Measurements from ENCODE around the gene ABTB2.

Gene ABTB2

DNA sequence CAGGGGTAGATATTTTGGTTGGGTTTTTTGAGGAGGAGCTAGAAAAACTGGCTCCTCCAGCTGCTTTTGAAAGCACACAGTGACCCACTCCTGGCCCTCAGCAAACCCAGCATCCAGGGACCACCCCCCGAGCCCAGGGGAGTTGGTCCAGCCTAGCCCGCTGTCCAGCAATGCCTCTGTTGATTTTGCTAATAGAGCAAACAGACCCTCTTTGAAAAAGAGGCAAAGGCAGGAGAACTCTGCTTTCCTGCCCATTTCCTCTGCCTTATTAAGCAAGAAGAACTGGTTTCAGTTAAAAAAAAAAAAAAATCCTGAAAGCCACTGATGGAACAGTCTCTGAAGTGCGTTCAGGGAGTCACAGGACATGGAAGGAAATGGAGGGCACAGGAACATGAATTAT is 25.3 kb downstream of the ABTB2 start:
- H3K27me3 ChIP-seq (ENCODE audit: insufficient read depth, low read length): no peaks in the 10 kb centered on the region
- no peak overlapping the region for H3K4me3 ChIP-seq (ENCODE audit: low read length)
- H3K4me1 ChIP-seq (ENCODE audit: insufficient read depth, low read length): peaks cover 4% of the 10 kb centered on the region
- H3K36me3 ChIP-seq (ENCODE audit: insufficient read depth, low read length): no peaks in the 10 kb centered on the region
- no peak overlapping the region for H2AFZ ChIP-seq (ENCODE audit: low read depth, low read length)
- H3K9me3 ChIP-seq (ENCODE audit: low read length): no peaks in the 10 kb centered on the region

DNA sequence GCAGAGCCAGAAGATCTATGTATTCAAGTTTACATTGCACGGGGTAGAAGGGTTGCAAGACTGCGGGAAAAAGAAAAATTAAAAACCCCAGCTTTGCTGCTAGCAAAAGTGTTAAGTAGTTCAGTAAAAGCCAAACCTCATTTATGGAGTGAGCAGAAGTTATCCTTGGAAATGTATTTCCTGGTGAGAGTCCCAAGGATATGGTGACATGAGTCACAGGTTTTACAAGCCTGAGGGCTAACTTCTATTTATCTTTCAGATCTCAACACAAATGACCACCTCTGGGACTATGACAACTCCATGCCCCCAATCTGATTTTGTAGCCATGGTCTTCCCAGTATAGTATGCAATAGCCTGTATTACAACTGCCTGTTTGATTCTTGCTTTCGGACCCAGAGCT is 26.1 kb downstream of the ABTB2 start:
- Histone ChIP-seq H3K27me3 (ENCODE audit: insufficient read depth, low read length) (no peaks in the 10 kb centered on the region), H3K4me3 (ENCODE audit: low read length) (no peak overlapping the region), H3K4me1 (ENCODE audit: insufficient read depth, low read length) (peaks cover 4% of the 10 kb centered on the region), H3K9me3 (ENCODE audit: low read length) (no peaks in the 10 kb centered on the region), H2AFZ (ENCODE audit: low read depth, low read length) (no peak overlapping the region), H3K36me3 (ENCODE audit: insufficient read depth, low read length) (no peaks in the 10 kb centered on the region)

DNA sequence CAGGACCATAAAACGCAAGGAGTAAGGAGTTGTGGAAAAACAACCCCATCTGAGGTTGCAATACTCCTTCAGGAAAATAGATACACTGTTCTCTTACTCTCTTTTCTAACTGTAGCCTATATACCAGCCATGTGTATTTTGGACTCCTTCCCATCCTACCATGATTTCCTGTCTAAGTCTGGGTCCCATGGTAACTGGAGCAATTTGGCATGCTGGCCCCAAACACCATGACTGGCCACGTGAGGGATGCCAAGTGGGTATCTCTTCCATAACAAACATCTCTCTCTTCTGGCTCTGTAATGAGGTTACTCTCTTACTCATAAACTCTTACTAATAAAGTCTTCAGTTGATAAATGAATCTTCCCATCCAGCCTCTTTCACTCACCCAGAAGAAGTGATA is 26.5 kb downstream of the ABTB2 start:
- Histone ChIP-seq H2AFZ (ENCODE audit: low read depth, low read length) (no peak overlapping the region), H3K27me3 (ENCODE audit: insufficient read depth, low read length) (no peaks in the 10 kb centered on the region), H3K9me3 (ENCODE audit: low read length) (no peaks in the 10 kb centered on the region), H3K36me3 (ENCODE audit: insufficient read depth, low read length) (no peaks in the 10 kb centered on the region), H3K4me3 (ENCODE audit: low read length) (no peak overlapping the region), H3K4me1 (ENCODE audit: insufficient read depth, low read length) (peaks cover 4% of the 10 kb centered on the region)

DNA sequence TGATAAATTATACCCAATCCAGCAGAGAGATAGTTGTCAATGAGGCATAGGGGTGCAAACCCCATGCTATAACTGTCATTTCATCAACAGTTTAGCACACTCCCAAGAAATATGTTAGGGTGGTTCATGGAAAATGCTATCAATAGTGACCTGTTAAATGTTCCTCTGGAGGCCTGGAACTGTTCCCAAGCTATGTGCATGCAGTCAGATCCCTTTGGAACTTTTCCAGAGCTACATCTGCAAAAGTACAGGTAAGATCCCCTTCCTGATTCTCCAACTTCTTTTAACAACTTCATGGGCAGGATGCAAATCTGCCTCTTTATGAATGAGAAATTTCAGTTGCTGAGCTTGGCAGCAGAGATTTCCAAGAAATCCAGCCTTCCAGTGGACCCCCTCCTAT is 27.2 kb downstream of the ABTB2 start:
- no peaks in the 10 kb centered on the region for H3K27me3 ChIP-seq (ENCODE audit: insufficient read depth, low read length)
- H3K4me1 ChIP-seq (ENCODE audit: insufficient read depth, low read length): peaks cover 4% of the 10 kb centered on the region
- no peaks in the 10 kb centered on the region for H3K36me3 ChIP-seq (ENCODE audit: insufficient read depth, low read length)
- H3K4me3 ChIP-seq (ENCODE audit: low read length): no peak overlapping the region
- H3K9me3 ChIP-seq (ENCODE audit: low read length): no peaks in the 10 kb centered on the region
- H2AFZ ChIP-seq (ENCODE audit: low read depth, low read length): no peak overlapping the region

DNA sequence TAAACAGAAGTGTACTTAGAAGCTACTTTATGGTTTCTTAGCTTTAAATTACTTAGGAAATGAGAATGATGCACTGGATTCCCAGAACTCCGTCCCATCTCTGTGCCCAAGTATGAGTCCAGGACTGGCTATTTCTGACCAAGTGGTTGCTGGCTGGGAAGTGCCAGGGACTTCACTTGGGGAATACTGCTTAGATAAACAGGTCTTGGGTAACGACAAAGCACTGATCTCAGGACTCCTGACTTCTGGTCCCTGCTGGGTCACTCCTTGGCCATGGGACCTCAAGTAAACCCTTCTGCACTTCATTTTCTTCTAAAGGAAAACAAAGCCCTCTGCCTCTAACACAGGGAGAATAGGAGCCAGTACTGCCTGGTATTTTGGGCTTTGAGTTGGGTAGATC is 27.9 kb downstream of the ABTB2 start:
- Histone ChIP-seq H3K4me3 (ENCODE audit: low read length) (no peak overlapping the region), H2AFZ (ENCODE audit: low read depth, low read length) (no peak overlapping the region), H3K36me3 (ENCODE audit: insufficient read depth, low read length) (no peaks in the 10 kb centered on the region), H3K9me3 (ENCODE audit: low read length) (no peaks in the 10 kb centered on the region), H3K4me1 (ENCODE audit: insufficient read depth, low read length) (peaks cover 4% of the 10 kb centered on the region), H3K27me3 (ENCODE audit: insufficient read depth, low read length) (no peaks in the 10 kb centered on the region)

DNA sequence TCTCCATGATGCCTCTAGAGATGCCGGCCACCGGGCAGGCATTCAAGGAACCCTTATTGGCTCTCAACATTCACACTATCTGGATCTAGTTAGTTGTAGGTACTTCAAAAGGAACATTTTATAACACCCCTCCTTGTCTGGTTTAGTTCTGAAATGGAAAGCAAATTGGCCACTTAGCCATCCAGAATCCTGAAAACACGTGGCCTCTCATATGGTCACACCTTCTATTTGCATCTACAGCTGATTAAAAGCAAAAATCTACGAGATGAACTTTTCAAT is 29.2 kb downstream of the ABTB2 start:
- Histone ChIP-seq H3K4me3 (ENCODE audit: low read length) (no peak overlapping the region), H3K27me3 (ENCODE audit: insufficient read depth, low read length) (no peaks in the 10 kb centered on the region), H3K36me3 (ENCODE audit: insufficient read depth, low read length) (no peaks in the 10 kb centered on the region), H3K4me1 (ENCODE audit: insufficient read depth, low read length) (peaks cover 4% of the 10 kb centered on the region), H2AFZ (ENCODE audit: low read depth, low read length) (no peak overlapping the region), H3K9me3 (ENCODE audit: low read length) (no peaks in the 10 kb centered on the region)

DNA sequence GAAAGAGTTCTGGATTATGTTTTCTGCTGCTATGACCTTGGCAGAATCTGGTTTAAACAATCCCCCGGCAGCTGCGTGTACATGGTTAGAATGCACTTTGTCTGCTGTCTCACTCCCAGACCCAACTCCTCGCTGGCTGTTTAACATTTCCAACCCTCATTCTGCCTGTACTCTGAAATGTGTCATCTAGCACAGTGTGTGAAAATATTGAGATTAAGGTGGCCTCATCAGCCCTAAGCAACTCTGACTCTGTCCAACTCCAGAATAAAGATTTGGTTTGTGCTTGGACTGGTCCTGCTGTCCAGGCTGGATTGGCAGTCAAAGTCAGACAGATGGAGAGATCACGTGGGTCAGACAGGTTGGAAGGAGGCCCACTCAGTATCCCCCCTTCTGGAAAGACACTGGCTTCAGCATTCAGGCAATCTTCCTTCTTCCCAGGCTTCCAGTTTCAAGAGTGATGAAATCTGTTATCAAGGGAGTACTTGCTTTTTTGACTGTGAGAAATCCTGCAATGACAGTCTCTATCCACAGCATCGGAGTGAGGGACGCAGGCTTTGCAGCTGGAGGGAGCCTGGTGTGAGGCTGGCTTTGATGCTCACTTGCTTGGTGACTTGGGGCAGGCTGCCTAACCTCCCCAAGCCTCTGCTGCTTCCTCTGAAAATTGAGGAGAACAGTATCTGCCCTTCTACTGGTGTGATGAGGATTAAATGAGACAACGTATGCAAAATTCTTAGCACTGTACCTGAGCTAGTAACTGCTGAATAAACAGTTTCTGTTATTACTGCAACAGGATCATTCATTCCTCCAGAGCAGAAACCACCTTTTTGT is 29.8 kb downstream of the ABTB2 start:
- H3K9me3 ChIP-seq (ENCODE audit: low read length): no peaks in the 10 kb centered on the region
- no peaks in the 10 kb centered on the region for H3K36me3 ChIP-seq (ENCODE audit: insufficient read depth, low read length)
- H3K4me3 ChIP-seq (ENCODE audit: low read length): no peak overlapping the region
- no peak overlapping the region for H2AFZ ChIP-seq (ENCODE audit: low read depth, low read length)
- H3K27me3 ChIP-seq (ENCODE audit: insufficient read depth, low read length): no peaks in the 10 kb centered on the region
- peaks cover 4% of the 10 kb centered on the region for H3K4me1 ChIP-seq (ENCODE audit: insufficient read depth, low read length)

DNA sequence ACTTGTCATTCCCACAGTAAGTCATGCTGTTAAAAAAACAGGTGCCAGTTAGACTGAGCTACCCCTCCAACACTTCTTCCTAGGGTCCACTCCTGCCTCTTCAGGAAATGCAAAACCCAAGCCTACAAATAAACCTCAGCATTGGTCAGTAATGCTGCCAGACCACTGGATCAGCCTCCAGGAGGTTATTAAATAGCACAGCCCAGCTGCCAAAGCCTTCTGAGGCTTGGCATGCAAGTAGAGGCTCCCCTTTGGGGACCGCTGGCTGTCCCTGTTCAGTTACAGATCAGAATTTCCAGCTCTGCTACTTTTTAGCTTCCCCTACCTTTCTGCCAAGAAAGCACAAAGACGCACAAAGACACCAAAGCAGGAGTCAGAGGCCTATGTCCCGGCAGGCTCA is 33.3 kb downstream of the ABTB2 start:
- Histone ChIP-seq H3K27me3 (ENCODE audit: insufficient read depth, low read length) (no peaks in the 10 kb centered on the region), H3K9me3 (ENCODE audit: low read length) (no peaks in the 10 kb centered on the region), H3K4me1 (ENCODE audit: insufficient read depth, low read length) (peaks cover 4% of the 10 kb centered on the region), H3K36me3 (ENCODE audit: insufficient read depth, low read length) (no peaks in the 10 kb centered on the region), H3K4me3 (ENCODE audit: low read length) (no peak overlapping the region), H2AFZ (ENCODE audit: low read depth, low read length) (no peak overlapping the region)

DNA sequence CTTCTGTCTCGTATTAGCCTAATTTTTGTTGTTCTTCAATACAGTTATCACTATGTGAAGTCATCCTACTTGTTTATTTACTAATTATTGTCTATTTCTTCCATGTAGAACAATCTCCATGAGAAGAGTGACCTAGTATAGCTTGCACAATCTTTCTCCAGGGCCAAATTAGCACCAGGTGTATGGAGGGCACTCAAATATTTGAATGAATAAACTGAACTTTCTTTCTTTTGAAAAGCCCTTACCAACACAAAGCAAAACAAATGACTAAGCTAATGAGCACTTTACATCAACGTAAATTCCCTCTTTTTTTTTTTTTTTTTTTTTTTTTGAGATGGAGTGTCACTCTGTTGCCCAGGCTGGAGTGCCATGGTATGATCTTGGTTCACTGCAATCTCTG is 34.2 kb downstream of the ABTB2 start:
- no peaks in the 10 kb centered on the region for H3K27me3 ChIP-seq (ENCODE audit: insufficient read depth, low read length)
- peaks cover 4% of the 10 kb centered on the region for H3K4me1 ChIP-seq (ENCODE audit: insufficient read depth, low read length)
- no peak overlapping the region for H3K4me3 ChIP-seq (ENCODE audit: low read length)
- no peak overlapping the region for H2AFZ ChIP-seq (ENCODE audit: low read depth, low read length)
- H3K36me3 ChIP-seq (ENCODE audit: insufficient read depth, low read length): no peaks in the 10 kb centered on the region
- no peaks in the 10 kb centered on the region for H3K9me3 ChIP-seq (ENCODE audit: low read length)

DNA sequence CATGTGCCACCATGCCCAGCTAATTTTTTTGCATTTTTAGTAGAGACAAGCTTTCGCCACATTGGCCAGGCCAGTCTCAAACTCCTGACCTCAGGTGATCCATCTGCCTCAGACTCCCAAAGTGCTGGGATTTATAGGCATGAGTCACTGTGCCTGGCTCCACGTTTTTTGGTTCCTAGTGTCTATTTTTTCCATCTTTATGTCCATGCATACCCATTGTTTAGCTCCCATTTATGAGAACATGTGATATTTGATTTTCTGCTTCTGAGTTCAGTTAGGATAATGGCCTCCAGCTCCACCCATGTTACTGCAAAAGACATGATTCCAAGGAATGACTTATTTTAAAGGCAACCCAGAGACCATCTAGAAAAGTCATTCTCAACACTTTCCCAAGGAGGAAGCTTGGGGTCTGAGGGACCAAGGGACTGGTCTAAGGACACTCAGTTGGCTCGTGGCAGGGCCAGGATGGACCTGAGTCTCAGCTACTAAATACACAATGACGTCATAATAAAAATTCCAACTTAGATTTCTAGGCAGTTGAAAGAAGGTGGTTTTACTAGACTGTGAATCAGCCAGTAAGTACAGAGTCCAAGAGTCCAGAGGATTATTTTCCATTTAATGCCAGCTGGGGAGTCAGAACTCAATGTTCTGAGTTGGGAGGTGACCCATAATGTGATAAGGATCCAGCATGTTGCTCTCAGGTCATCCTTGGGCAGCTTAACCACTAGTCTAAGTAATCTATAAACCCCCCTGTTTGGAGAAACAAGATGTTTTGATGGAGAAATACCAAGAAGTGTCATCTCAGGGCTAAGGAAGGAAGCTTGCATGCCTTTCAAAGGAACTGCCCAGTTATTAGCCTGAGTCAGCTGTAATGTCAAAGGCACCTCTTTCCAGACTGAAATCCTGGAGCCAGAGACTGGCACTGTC is 39.4 kb downstream of the ABTB2 start:
- Histone ChIP-seq H3K36me3 (ENCODE audit: insufficient read depth, low read length) (no peaks in the 10 kb centered on the region), H3K4me1 (ENCODE audit: insufficient read depth, low read length) (no peaks in the 10 kb centered on the region), H2AFZ (ENCODE audit: low read depth, low read length) (no peak overlapping the region), H3K27me3 (ENCODE audit: insufficient read depth, low read length) (no peaks in the 10 kb centered on the region), H3K4me3 (ENCODE audit: low read length) (no peak overlapping the region), H3K9me3 (ENCODE audit: low read length) (no peaks in the 10 kb centered on the region)

DNA sequence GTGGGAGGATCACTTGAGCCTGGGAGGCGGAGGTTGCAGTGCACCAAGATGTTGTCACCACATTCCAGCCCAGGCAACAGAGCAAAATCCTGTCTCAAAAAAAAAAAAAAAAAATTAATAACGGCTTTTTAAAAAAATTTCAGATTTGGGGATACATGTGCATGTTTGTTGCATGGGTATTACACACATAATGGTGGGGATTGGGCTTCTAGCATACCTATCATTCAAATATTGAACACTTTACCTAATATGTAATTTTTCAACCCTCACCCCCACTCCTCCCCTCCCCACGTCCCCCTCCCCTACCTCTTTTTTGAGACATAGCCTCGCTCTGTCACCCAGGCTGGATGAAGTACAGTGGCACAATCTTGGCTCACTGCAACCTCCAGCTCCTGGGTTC is 40.1 kb downstream of the ABTB2 start:
- no peaks in the 10 kb centered on the region for H3K4me1 ChIP-seq (ENCODE audit: insufficient read depth, low read length)
- H3K36me3 ChIP-seq (ENCODE audit: insufficient read depth, low read length): no peaks in the 10 kb centered on the region

DNA sequence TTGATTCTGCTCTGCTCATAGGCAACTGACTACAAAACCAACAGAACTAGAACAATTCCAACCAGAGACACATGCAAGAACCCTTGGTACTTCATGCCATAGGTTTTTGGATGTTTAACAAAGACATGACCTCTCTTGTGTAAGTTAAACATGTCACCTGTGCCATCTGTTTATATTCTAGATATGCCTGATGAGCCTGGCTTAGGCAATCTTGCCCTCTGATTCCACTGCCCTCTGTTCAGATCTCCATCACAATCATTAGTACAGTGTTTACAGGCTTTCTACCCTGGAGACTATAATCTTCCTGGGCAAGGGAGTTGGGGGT is 40.8 kb downstream of the ABTB2 start:
- H3K36me3 ChIP-seq (ENCODE audit: insufficient read depth, low read length): no peaks in the 10 kb centered on the region
- H3K4me3 ChIP-seq (ENCODE audit: low read length): no peak overlapping the region

More for the DNA sequence above, 40.1 kb downstream of the ABTB2 start:
- no peak overlapping the region for H3K4me3 ChIP-seq (ENCODE audit: low read length)
- H2AFZ ChIP-seq (ENCODE audit: low read depth, low read length): no peak overlapping the region
- no peaks in the 10 kb centered on the region for H3K27me3 ChIP-seq (ENCODE audit: insufficient read depth, low read length)
- H3K9me3 ChIP-seq (ENCODE audit: low read length): no peaks in the 10 kb centered on the region

DNA sequence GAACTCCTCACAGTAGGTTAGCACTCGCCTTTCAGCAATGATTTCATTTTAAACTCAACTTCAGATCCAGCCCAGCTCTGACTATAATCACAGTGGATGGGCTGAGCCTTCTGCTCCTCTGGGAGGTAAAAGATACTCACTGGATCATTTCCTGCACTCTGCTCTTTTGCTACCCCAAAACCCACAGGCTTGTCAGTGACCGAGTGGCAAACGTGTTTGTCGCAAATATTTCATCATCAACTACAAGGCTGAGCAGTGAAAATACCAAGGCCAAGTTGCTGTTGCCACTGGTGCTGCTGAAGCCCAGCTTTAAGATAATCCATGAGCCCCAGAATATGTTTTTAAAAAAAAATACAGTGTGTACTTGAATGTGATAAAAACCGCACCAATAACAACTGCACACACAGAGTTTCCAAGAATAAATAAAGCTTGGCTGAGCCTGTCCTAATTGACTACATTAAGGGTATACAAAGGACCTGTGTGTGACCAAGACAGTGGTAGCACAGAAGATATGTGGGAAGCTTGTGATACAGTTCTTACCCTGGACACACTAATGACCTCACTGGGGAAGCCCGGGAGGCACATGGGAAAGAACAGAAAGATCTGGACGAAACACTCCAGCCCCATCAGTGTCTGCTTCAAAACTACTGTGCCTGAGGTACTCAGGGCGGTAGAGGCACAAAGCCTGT is 41.3 kb downstream of the ABTB2 start:
- no peaks in the 10 kb centered on the region for H3K9me3 ChIP-seq (ENCODE audit: low read length)
- no peaks in the 10 kb centered on the region for H3K4me1 ChIP-seq (ENCODE audit: insufficient read depth, low read length)
- H3K4me3 ChIP-seq (ENCODE audit: low read length): no peak overlapping the region
- no peaks in the 10 kb centered on the region for H3K27me3 ChIP-seq (ENCODE audit: insufficient read depth, low read length)
- H3K36me3 ChIP-seq (ENCODE audit: insufficient read depth, low read length): no peaks in the 10 kb centered on the region
- H2AFZ ChIP-seq (ENCODE audit: low read depth, low read length): no peak overlapping the region

More for the DNA sequence above, 40.8 kb downstream of the ABTB2 start:
- no peaks in the 10 kb centered on the region for H3K9me3 ChIP-seq (ENCODE audit: low read length)
- H3K4me1 ChIP-seq (ENCODE audit: insufficient read depth, low read length): no peaks in the 10 kb centered on the region
- no peak overlapping the region for H2AFZ ChIP-seq (ENCODE audit: low read depth, low read length)
- no peaks in the 10 kb centered on the region for H3K27me3 ChIP-seq (ENCODE audit: insufficient read depth, low read length)
